Neural cell (in vitro differentiated cells): ENCODE measurements around the gene PRKAG2. TPM values are rescaled to one million over a fixed set of nuclear protein-coding genes. Genes with fewer than 3 reads are reported as not detected.

Source experiments
- H2AFZ ChIP-seq: fragments of 200-600, 300-800 bp; sonication (generic), shearing (Covaris generic); 2 replicates; pipeline ENCODE4 v1.6.0; 2014; ENCODE audit warnings: low read depth, mild to moderate bottlenecking, antibody characterized with exemption, low read length, moderate library complexity
- H3F3A ChIP-seq: fragments of 200-600 bp; shearing (Covaris generic); 2 replicates; pipeline ENCODE4 v1.6.1; 2016; ENCODE audit warnings: mild to moderate bottlenecking, moderate library complexity, mixed read lengths, antibody characterized with exemption, low read length; ENCODE audit not compliant: insufficient read depth, poor library complexity, severe bottlenecking
- H3K27ac ChIP-seq: fragments of 200-600, 300-800 bp; sonication (generic), shearing (Covaris generic); 2 replicates; pipeline ENCODE4 v1.5.1; 2014; ENCODE audit warnings: mild to moderate bottlenecking, low read length, moderate library complexity
- H3K27me3 ChIP-seq: fragments of 300-800, 200-600 bp; sonication (generic), shearing (Covaris generic); 2 replicates; pipeline ENCODE4 v1.6.0; 2014; ENCODE audit warnings: mild to moderate bottlenecking, low read depth, low read length, moderate library complexity; ENCODE audit not compliant: insufficient read depth
- H3K36me3 ChIP-seq: fragments of 300-800, 200-600 bp; sonication (generic), shearing (Covaris generic); 2 replicates; pipeline ENCODE4 v1.5.1; 2014; ENCODE audit warnings: mild to moderate bottlenecking, antibody characterized with exemption, low read length, moderate library complexity; ENCODE audit not compliant: insufficient read depth
- H3K4me2 ChIP-seq: fragments of 300-800, 200-600 bp; sonication (generic), shearing (Covaris generic); 2 replicates; pipeline ENCODE4 v1.6.0; 2014; ENCODE audit warnings: mild to moderate bottlenecking, low read length
- H3K4me3 ChIP-seq: fragments of 300-800, 200-600 bp; sonication (generic), shearing (Covaris generic); 2 replicates; pipeline ENCODE4 v1.5.1; 2014; ENCODE audit warnings: mild to moderate bottlenecking, low read length, moderate library complexity
- H3K79me2 ChIP-seq: fragments of 200-600 bp; shearing (Covaris generic); replicated peaks from 2 replicates; pipeline ENCODE4 v1.6.0; 2014; ENCODE audit warnings: mild to moderate bottlenecking, low read length, moderate library complexity; ENCODE audit not compliant: insufficient read depth
- H3K9ac ChIP-seq: fragments of 300-800, 200-600 bp; sonication (generic), shearing (Covaris generic); 2 replicates; pipeline ENCODE4 v1.6.1; 2016; ENCODE audit warnings: mild to moderate bottlenecking, low read length, mixed read lengths
- H3K9me2 ChIP-seq: fragments of 200-600 bp; shearing (Covaris generic); 2 replicates; pipeline ENCODE4 v1.6.1; 2016; ENCODE audit warnings: mild to moderate bottlenecking, low read length, mixed read lengths; ENCODE audit not compliant: insufficient read depth
- H3K9me3 ChIP-seq: fragments of 200-600, 300-800 bp; sonication (generic), shearing (Covaris generic); 2 replicates; pipeline ENCODE4 v1.6.1; 2016; ENCODE audit warnings: mild to moderate bottlenecking, mixed run types, low read length, moderate library complexity, mixed read lengths
- H4K20me1 ChIP-seq: fragments of 200-600 bp; shearing (Covaris generic); 2 replicates; pipeline ENCODE4 v1.6.1; 2016; ENCODE audit warnings: mild to moderate bottlenecking, mixed run types; ENCODE audit not compliant: insufficient read depth
- EP300 ChIP-seq: fragments of 450-650 bp; conservative IDR thresholded peaks from 2 replicates; pipeline ENCODE4 v1.6.1; 2014; ENCODE audit warnings: antibody characterized with exemption, mild to moderate bottlenecking, moderate library complexity; ENCODE audit not compliant: poor library complexity, severe bottlenecking
- EZH2 ChIP-seq: fragments of 200-600, 300-800 bp; shearing (Covaris generic), sonication (generic); IDR thresholded peaks from 2 replicates; pipeline ENCODE4 v1.6.1; 2014; ENCODE audit warnings: antibody characterized with exemption, low read length, borderline replicate concordance, mild to moderate bottlenecking; ENCODE audit not compliant: insufficient read depth, poor library complexity, severe bottlenecking
- MXI1 ChIP-seq: fragments of 450-650 bp; conservative IDR thresholded peaks from 2 replicates; pipeline ENCODE4 v1.6.1; 2014; ENCODE audit warnings: antibody characterized with exemption, mild to moderate bottlenecking; ENCODE audit not compliant: poor library complexity, severe bottlenecking
- POLR2AphosphoS5 ChIP-seq: IDR thresholded peaks from 2 replicates; pipeline ENCODE4 v1.6.1; 2012
- RAD21 ChIP-seq: fragments of 450-650 bp; conservative IDR thresholded peaks from 2 replicates; pipeline ENCODE4 v1.6.1; 2014; ENCODE audit warnings: antibody characterized with exemption, mild to moderate bottlenecking, moderate library complexity
- SMC3 ChIP-seq: fragments of 450-650 bp; conservative IDR thresholded peaks from 2 replicates; pipeline ENCODE4 v1.6.1; 2014; ENCODE audit warnings: antibody characterized with exemption, mild to moderate bottlenecking, moderate library complexity; ENCODE audit not compliant: poor library complexity
- TAF1 ChIP-seq: IDR thresholded peaks from 2 replicates; pipeline ENCODE4 v1.6.1; 2012; ENCODE audit warnings: low read depth
- polyA plus RNA-seq: library from polyadenylated mRNA; depleted of rRNA; stranded (reverse); fragments of >200 nt; gene quantifications from 2 replicates; pipeline ENCODE4 v1.2.3, GENCODE V29; 2014
- TF ChIP-seq, protein P1 (sequence below): IDR thresholded peaks from 2 replicates; pipeline ENCODE4 v1.6.1; 2012; ENCODE audit warnings: borderline replicate concordance
- TF ChIP-seq, protein P2 (sequence below): fragments of 450-650 bp; IDR thresholded peaks from 2 replicates; pipeline ENCODE4 v1.5.1; 2014; ENCODE audit warnings: antibody characterized with exemption, mild to moderate bottlenecking, moderate library complexity; ENCODE audit not compliant: poor library complexity, severe bottlenecking

The PRKAG2 gene
- polyA plus RNA-seq, 1 donor from 2014 or later = 22.9 TPM

GRCh38 chr7:151735186-151735850 lies 141.6 kb downstream of the PRKAG2 start:
- H3K4me3 ChIP-seq = no peak overlapping the region
- H4K20me1 ChIP-seq = no peaks in the 10 kb centered on the region
- no peaks in the 10 kb centered on the region for H3K9me3 ChIP-seq
- H3K9me2 ChIP-seq = no peaks in the 10 kb centered on the region
- no peaks in the 10 kb centered on the region for H3F3A ChIP-seq
- no peak overlapping the region for H2AFZ ChIP-seq
- H3K9ac ChIP-seq = no peak overlapping the region
- no peaks in the 10 kb centered on the region for H3K36me3 ChIP-seq
- no peak overlapping the region for H3K4me2 ChIP-seq
- no peaks in the 10 kb centered on the region for H3K27me3 ChIP-seq
- H3K27ac ChIP-seq = no peak overlapping the region
- no peaks in the 10 kb centered on the region for H3K79me2 ChIP-seq
- TF ChIP-seq, protein P1, sequence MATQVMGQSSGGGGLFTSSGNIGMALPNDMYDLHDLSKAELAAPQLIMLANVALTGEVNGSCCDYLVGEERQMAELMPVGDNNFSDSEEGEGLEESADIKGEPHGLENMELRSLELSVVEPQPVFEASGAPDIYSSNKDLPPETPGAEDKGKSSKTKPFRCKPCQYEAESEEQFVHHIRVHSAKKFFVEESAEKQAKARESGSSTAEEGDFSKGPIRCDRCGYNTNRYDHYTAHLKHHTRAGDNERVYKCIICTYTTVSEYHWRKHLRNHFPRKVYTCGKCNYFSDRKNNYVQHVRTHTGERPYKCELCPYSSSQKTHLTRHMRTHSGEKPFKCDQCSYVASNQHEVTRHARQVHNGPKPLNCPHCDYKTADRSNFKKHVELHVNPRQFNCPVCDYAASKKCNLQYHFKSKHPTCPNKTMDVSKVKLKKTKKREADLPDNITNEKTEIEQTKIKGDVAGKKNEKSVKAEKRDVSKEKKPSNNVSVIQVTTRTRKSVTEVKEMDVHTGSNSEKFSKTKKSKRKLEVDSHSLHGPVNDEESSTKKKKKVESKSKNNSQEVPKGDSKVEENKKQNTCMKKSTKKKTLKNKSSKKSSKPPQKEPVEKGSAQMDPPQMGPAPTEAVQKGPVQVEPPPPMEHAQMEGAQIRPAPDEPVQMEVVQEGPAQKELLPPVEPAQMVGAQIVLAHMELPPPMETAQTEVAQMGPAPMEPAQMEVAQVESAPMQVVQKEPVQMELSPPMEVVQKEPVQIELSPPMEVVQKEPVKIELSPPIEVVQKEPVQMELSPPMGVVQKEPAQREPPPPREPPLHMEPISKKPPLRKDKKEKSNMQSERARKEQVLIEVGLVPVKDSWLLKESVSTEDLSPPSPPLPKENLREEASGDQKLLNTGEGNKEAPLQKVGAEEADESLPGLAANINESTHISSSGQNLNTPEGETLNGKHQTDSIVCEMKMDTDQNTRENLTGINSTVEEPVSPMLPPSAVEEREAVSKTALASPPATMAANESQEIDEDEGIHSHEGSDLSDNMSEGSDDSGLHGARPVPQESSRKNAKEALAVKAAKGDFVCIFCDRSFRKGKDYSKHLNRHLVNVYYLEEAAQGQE = no peak
- no peak for TF ChIP-seq POLR2AphosphoS5
- no peak for TF ChIP-seq MXI1
- no peak for TF ChIP-seq EZH2
- no peak for TF ChIP-seq SMC3
- no peak for TF ChIP-seq EP300
- TF ChIP-seq, protein P2, sequence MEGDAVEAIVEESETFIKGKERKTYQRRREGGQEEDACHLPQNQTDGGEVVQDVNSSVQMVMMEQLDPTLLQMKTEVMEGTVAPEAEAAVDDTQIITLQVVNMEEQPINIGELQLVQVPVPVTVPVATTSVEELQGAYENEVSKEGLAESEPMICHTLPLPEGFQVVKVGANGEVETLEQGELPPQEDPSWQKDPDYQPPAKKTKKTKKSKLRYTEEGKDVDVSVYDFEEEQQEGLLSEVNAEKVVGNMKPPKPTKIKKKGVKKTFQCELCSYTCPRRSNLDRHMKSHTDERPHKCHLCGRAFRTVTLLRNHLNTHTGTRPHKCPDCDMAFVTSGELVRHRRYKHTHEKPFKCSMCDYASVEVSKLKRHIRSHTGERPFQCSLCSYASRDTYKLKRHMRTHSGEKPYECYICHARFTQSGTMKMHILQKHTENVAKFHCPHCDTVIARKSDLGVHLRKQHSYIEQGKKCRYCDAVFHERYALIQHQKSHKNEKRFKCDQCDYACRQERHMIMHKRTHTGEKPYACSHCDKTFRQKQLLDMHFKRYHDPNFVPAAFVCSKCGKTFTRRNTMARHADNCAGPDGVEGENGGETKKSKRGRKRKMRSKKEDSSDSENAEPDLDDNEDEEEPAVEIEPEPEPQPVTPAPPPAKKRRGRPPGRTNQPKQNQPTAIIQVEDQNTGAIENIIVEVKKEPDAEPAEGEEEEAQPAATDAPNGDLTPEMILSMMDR = no peak
- no peak for TF ChIP-seq RAD21
- TF ChIP-seq TAF1 = no peak

GRCh38 chr7:151732834-151733592 lies 143.9 kb downstream of the PRKAG2 start:
- TF ChIP-seq POLR2AphosphoS5 (no peak), SMC3 (no peak), RAD21 (no peak), EP300 (no peak), MXI1 (no peak), EZH2 (no peak), TAF1 (no peak)
- TF ChIP-seq, protein P1 = no peak
- TF ChIP-seq, protein P2 = no peak
- no peaks in the 10 kb centered on the region for H4K20me1 ChIP-seq
- no peak overlapping the region for H3K9ac ChIP-seq
- H3K27ac ChIP-seq = no peak overlapping the region
- H3K9me3 ChIP-seq = no peaks in the 10 kb centered on the region
- H3K27me3 ChIP-seq = no peaks in the 10 kb centered on the region
- H3F3A ChIP-seq = no peaks in the 10 kb centered on the region
- H3K79me2 ChIP-seq = no peaks in the 10 kb centered on the region
- no peak overlapping the region for H3K4me2 ChIP-seq
- H3K9me2 ChIP-seq = no peaks in the 10 kb centered on the region
- no peak overlapping the region for H3K4me3 ChIP-seq
- H2AFZ ChIP-seq = no peak overlapping the region
- H3K36me3 ChIP-seq = no peaks in the 10 kb centered on the region
